Measurements from ENCODE around the gene HIF3A.

GRCh38 chr19:46299695-46300094 is 2.9 kb downstream of the HIF3A start:
- no peak for TF ChIP-seq CTCF (IDR thresholded peaks at IDR 0.05)
- TF ChIP-seq POLR2A (IDR thresholded peaks at IDR 0.05; ENCODE audit: low read length) = no peak
- no peak for TF ChIP-seq HDAC2 (IDR thresholded peaks at IDR 0.05)
- TF ChIP-seq CEBPB (IDR thresholded peaks at IDR 0.05) = no peak
- no peak for TF ChIP-seq ZC3H11A (IDR thresholded peaks at IDR 0.05)
- no peak for TF ChIP-seq HOXA7 (CRISPR knock-in tag; IDR thresholded peaks at IDR 0.05)
- no peak for TF ChIP-seq RFX5 (IDR thresholded peaks at IDR 0.05)
- TF ChIP-seq BCL3 (IDR thresholded peaks at IDR 0.05) = no peak
- TF ChIP-seq EP300 (IDR thresholded peaks at IDR 0.05) = no peak
- TF ChIP-seq POLR2AphosphoS2 (conservative IDR thresholded peaks at IDR 0.05; ENCODE audit: low read length) = no peak
- no peak for TF ChIP-seq RAD21 (conservative IDR thresholded peaks at IDR 0.05 in 1 of 2, IDR thresholded peaks at IDR 0.05 in 1 of 2)
- no peak for TF ChIP-seq MAX (IDR thresholded peaks at IDR 0.05)
- TF ChIP-seq NR3C1 (IDR thresholded peaks at IDR 0.05) = no peak

Data from A549 (cell line).